Left kidney (tissue), 2 donors: ENCODE results near the gene CNOT4. TPM values are rescaled to one million over a fixed set of nuclear protein-coding genes. Genes with fewer than 3 reads are reported as not detected.
"Not testable (repeated sequence)": the region's sequence is repeated elsewhere in the genome, so short reads cannot be mapped to it uniquely, and the experiment has no call there.

Source experiments
- DNase-seq: peaks from one replicate; pipeline ENCODE4 v3.0.0-alpha.2; 2013
- polyA plus RNA-seq: library from polyadenylated mRNA; unstranded; fragments of 120-200 nt; gene quantifications from one replicate; pipeline ENCODE4 v1.2.1, GENCODE V29; 2013; ENCODE audit not compliant: insufficient read length

Gene CNOT4
- polyA plus RNA-seq, 1 donor = 38.2 TPM

- peak; percentile 28 for DNase-seq
Observed at GRCh38 chr7:135512135-135512887, 2.4 kb upstream of the CNOT4 start.

DNA sequence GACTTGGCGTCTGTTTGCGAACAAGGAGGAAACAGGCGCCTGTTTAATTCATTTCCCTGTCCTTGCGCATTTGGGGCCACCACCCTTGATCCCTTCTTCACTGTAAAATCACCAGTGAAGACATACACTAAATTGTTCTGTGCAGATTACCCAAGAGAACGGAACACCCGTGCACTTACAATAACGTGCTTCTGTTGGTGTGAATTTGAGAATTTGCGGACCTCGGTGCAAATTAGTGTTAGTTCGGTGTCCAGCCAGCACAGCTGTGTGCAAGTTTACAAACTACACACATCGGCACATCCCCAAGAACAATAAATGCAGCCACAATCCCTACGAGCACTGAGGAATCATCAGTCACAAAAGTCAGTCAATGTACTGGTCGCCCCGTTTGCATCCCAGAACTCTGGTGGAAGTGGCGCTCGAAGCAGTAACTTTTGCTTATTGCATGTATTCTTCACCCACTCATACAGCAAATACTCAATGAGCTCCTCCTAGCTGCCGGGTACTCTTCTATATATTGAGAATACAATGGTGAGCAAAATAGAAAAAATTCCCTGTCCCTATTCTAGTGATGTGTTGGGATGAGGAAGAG is 786 bp upstream of the CNOT4 start:
- DNase-seq = peak; percentile 10

- no peak for DNase-seq
Observed at GRCh38 chr7:135509589-135509838, 388 bp downstream of the CNOT4 start.

GRCh38 chr7:135508883-135509588 is 866 bp downstream of the CNOT4 start:
- DNase-seq = peak; percentile 33

DNA sequence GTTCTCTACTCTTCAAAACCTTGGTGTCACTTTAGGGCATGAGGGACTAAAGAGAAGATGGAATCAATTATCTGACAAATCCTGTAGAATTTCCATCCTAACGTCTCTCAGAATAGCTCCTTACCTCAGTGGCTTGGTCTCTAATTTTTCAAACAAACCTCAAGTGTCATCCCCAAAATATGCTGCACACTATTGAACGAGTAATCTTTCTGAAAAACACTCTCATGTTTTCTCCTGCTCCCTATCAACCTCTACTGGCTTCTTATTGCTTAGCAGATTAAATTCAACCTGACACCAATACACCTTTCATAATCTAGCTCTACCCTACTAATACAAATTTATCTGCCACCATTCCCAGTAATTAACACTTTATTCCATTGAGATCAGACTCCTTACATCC is 8.5 kb downstream of the CNOT4 start:
- DNase-seq = no peak

DNA sequence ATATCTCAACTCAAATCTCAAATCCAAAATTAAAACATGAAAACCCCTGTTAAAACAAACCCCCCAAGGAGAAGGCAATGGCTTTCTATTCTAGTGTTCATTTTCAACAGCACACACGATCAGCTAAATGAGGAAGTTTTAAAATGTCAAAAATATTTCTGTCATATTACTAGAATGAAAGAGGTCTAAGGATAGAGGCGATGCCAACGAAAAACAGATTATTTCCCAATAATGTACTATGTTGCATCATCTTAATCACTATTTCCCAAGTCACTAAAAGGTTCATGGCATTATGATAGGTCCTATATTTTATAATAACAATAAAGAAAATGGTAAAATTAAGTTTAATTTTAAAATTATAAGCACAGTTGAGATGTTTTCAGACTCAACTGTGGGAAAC is 10.1 kb downstream of the CNOT4 start:
- no peak for DNase-seq

DNA sequence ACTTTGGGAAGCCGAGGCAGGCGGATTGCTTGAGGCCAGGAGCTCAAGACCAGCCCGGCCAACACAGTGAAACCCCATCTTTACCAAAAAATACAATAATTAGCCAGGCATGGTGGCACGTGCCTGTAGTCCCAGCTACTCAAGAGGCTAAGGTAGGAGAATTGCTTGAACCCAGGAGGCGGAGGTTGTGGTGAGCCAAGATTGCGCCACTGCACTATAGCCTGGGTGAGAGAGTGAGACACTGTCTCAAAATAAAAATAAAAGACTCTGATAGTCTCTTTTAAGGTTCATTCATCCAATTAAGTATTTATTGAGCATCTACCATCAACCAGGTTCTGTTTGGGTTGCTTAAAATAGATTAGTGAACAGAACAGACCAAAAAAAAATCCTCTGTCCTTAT is 12.7 kb downstream of the CNOT4 start:
- not testable (repeated sequence) for DNase-seq

GRCh38 chr7:135493362-135493761 is 16.5 kb downstream of the CNOT4 start:
- no peak for DNase-seq

DNA sequence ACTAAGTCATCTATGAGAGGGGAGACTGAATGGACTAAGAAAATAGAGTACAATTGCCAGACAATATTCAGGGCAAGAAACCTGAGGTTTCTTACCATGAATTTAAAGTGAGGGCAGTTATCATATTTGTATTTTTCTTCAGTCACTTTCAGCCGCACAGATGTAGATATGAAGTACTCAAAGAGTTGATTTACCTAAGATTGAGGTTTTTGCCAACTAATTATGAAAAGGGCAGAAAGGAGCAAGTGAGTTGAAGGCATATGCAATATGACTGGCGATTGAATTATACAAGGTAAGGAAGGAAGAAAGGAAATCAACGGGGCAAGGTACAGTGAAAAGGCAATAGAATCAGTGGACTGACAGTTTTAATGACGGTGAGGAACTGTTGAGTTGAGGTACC is 17.8 kb downstream of the CNOT4 start:
- no peak for DNase-seq

DNA sequence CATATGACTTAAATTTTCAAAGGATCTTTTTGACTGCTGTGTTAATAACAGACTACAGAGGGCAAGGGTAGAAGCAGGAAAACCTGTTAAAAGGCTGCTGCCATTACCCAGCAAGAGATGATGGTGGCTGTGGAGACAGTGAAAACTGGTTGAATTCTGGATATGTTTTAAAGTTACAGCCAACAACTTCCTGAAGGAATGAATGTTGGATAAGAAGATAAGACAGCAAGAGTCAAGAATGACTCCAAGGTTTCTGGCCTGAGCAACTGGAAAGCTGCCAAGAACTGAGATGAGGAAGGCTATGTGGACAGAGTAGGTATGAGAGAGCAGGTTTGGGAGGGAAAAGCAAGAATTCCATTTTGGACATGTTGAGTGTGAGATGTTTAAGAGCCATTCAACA is 19.1 kb downstream of the CNOT4 start:
- no peak for DNase-seq

DNA sequence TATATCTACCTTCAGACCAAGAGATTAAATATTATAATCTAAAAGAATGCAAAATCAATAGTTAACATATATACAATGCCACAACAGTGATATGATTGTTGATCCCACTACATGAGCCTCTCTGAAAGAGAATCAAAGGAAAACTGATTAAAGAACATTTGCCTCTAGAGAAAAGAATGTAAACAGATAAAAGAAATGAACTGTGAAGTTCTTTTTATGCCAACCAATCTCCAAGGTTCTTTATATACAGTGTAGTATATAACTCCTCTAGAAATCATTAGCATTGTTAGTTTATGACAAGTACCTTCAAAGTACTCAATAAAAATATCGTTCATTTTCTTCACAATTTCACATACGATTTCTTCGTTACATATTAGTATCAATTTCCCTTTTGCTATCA is 20.1 kb downstream of the CNOT4 start:
- no peak for DNase-seq

DNA sequence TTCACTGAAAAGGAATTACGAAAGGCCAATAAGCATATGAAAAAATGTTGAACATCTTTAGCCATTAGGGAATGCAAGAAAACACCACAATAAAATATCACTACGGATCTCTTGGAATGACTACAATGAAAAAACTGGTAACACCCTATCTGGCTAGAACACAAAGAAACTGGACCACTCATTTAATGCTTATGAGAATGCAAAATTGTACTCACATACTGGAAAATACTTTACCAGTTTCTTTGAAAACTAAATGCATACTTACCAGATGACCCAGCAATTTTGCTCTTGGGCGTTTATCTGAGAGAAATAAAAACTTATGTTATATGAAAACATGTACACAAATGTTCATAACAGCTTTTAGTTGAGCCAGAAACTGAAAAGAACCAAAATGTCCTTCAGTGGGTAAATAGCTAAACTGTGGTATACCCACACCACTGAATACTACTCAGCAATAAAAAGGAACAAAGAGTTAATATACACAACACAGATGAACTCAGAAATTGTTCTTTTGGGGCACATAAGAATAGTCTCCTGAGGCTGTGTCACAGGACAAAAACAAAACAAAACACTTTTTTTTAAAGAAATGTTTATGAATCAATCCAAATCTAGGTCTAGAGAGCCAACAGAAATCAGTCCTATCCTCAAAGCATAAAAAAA is 23.5 kb downstream of the CNOT4 start:
- no peak for DNase-seq

GRCh38 chr7:135481598-135481979 is 28.3 kb downstream of the CNOT4 start:
- DNase-seq = no peak

DNA sequence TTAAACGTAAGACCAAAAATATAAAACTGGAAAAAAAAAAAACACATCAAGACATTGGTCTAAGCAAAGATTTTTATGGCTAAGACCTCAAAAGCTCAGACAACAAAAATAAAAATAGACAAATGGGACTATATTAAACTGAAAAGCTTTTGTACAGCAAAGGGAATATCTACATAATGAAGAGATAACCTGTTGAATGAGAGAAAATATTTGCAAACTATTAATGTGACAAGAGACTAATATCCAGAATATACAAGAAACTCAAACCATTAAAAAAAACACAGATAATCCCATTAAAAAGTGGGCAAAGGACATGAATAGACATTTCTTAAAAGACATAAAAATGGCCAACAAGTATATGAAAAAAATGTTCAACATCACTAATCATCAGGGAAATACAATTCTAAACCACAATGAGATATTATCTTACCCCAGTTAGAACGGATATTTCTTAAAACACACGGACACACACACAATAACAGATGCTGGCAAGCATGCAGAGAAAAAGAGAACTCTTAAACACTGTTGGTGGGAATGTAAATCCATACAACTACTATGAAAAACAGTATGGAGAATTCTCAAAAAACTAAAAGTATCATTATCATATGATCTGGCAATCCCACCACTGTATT is 28.8 kb downstream of the CNOT4 start:
- DNase-seq = no peak

DNA sequence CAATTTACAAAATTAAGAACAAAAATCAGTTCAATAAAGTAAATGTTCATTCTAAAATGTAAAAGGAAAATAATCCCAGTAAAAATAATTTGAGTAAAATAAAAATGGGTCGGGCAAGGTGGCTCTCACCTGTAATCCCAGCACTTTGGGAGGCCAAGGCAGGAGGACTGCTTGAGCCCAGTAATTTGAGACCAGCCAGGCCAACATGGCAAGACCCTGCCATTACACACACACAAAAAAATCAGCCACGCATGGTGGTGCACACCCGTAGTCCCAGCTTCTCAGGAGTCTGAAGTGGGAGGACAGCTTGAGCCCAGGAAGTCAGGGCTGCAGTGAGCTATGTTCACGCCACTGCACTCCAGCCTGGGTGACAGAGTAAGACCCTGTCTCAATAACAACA is 34.4 kb downstream of the CNOT4 start:
- DNase-seq = no peak

DNA sequence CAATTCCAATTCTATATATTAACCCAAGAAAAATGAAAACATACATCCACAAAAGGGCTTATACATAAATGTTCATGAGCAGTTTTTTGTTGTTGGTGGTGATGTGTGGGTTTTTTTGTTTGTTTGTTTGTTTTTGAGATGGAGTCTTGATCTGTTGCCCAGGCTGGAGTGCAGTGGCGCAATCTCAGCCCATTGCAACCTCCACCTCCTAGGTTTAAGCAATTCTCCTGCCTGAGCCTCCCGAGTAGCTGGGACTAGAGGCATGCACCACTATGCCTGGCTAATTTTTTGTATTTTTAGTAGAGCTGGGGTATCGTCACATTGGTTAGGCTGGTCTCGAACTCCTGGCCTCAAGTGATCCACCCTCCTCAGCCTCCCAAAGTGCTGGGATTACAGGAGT is 40.2 kb downstream of the CNOT4 start:
- DNase-seq = not testable (repeated sequence)

- DNase-seq = no peak
Observed at GRCh38 chr7:135467207-135467711, 42.6 kb downstream of the CNOT4 start.

DNA sequence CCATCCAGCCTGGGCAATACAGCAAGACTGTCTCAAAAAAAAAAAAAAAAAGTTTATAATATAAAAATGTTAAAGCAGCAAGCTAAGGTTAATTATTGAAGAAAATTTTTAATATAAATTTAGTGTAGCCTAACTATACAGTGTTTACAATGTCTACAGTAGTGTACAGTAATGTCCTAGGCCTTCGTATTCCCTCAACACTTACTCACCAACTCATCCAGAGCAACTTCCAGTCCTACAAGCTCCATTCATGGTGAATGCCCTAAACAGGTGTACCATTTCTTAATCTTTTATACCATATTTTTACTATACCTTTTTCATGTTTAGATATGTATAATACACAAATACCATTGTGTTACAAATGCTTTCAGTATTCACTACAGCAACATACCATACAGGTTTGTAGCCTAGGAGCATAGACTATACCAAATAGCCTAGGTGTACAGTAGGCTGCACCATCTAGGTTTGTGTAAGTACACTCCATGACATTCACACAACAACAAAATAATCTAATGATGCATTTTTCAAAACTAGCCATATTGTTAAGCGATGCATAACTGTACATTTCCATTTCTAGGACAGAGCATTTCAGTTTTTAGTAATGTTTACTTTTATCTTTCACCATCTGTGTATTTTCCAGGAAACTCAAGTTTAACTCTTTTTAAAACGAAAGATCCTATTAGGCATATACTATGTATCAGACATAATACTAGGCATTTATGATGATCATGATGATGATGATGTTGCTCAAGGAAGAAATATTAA is 43.3 kb downstream of the CNOT4 start:
- DNase-seq = no peak

DNA sequence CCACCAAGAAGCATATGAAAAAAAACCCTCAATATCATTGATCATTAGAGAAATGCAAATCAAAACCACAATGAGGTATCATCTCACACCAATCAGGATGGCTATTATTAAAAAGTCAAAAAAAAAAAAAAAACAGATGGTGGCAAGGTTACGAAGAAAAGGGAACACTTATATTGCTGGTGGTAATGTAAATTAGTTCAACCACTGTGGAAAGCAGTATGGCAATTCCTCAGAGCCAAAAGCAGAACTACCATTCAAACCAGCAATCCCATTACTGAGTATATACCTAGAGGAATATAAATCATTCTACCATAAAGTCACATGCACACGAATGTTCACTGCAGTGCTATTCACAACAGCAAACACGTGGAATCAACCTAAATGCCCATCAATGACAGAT is 46.0 kb downstream of the CNOT4 start:
- no peak for DNase-seq

GRCh38 chr7:135459951-135460567 is 49.8 kb downstream of the CNOT4 start:
- no peak for DNase-seq

GRCh38 chr7:135459076-135459475 is 50.8 kb downstream of the CNOT4 start:
- no peak for DNase-seq
